Measurements from ENCODE around the gene ZNF594. TPM values are rescaled to one million over a fixed set of nuclear protein-coding genes. Genes with fewer than 3 reads are reported as not detected.
A peak's percentile ranks its signal among the peaks of the same experiment; 100 is the strongest.

ZNF594 gene
- total and polyA plus RNA-seq, 10 of the 15 experiments (the other 5 are each of a cell fraction or from before 2014, with no cell fraction given) = 0.98 to 14.3 (median 11.1) TPM

DNA sequence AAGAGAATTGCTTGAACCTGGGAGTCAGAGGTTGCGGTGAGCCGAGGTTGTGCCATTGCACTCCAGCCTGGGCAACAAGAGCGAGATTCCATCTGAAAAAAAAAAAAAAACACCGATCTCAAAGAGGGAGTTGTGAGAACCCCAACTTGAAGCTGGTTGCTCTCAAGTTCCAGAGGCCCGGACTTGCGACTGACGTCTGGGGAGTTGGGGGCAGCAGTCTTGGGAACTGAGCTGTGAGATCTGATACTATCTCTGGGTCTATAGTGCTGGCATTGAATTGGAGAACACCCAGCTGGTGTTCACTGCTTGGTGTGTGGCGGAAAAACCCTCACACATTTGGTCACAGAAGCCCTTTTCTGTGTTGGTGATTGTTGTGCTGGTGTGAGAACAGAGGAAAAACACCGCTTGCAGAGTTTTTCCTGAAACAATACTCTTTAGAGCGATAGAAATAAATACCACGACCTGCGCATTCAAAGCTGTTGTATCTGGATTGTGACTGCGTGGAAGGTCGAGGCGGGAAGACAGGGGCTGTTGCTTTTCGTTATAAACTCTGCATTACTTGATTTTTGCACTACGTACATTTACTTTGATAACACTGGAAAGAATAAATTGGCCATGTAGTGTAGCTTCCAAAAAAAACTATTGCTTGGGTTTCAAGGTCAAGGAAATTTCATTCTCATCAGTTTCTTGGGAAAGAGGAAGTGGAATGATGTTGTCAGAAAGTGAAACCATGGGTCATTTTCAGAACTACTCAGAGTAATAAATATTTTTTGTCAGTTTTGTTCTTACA is 34.2 kb upstream of the ZNF594 start (continued):
- TF ChIP-seq, protein P1, sequence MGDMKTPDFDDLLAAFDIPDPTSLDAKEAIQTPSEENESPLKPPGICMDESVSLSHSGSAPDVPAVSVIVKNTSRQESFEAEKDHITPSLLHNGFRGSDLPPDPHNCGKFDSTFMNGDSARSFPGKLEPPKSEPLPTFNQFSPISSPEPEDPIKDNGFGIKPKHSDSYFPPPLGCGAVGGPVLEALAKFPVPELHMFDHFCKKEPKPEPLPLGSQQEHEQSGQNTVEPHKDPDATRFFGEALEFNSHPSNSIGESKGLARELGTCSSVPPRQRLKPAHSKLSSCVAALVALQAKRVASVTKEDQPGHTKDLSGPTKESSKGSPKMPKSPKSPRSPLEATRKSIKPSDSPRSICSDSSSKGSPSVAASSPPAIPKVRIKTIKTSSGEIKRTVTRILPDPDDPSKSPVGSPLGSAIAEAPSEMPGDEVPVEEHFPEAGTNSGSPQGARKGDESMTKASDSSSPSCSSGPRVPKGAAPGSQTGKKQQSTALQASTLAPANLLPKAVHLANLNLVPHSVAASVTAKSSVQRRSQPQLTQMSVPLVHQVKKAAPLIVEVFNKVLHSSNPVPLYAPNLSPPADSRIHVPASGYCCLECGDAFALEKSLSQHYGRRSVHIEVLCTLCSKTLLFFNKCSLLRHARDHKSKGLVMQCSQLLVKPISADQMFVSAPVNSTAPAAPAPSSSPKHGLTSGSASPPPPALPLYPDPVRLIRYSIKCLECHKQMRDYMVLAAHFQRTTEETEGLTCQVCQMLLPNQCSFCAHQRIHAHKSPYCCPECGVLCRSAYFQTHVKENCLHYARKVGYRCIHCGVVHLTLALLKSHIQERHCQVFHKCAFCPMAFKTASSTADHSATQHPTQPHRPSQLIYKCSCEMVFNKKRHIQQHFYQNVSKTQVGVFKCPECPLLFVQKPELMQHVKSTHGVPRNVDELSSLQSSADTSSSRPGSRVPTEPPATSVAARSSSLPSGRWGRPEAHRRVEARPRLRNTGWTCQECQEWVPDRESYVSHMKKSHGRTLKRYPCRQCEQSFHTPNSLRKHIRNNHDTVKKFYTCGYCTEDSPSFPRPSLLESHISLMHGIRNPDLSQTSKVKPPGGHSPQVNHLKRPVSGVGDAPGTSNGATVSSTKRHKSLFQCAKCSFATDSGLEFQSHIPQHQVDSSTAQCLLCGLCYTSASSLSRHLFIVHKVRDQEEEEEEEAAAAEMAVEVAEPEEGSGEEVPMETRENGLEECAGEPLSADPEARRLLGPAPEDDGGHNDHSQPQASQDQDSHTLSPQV (IDR thresholded peaks at IDR 0.05) = peak; percentile 67; the same call in 1 of the 2 replicates
- TF ChIP-seq ETV6 (conservative IDR thresholded peaks at IDR 0.05 in 1 of 2, IDR thresholded peaks at IDR 0.05 in 1 of 2; ENCODE audit: borderline replicate concordance in 1 of 2, low read depth in 1 of 2) = peak in 1 of 2 experiments; percentile 67; a peak in 1 of 4 replicates
- TF ChIP-seq, protein P2, sequence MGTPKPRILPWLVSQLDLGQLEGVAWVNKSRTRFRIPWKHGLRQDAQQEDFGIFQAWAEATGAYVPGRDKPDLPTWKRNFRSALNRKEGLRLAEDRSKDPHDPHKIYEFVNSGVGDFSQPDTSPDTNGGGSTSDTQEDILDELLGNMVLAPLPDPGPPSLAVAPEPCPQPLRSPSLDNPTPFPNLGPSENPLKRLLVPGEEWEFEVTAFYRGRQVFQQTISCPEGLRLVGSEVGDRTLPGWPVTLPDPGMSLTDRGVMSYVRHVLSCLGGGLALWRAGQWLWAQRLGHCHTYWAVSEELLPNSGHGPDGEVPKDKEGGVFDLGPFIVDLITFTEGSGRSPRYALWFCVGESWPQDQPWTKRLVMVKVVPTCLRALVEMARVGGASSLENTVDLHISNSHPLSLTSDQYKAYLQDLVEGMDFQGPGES (IDR thresholded peaks at IDR 0.05) = no peak
- TF ChIP-seq BCL11A (IDR thresholded peaks at IDR 0.05; ENCODE audit: low read depth, low read length) = peak; percentile 85
- TF ChIP-seq, protein P3, sequence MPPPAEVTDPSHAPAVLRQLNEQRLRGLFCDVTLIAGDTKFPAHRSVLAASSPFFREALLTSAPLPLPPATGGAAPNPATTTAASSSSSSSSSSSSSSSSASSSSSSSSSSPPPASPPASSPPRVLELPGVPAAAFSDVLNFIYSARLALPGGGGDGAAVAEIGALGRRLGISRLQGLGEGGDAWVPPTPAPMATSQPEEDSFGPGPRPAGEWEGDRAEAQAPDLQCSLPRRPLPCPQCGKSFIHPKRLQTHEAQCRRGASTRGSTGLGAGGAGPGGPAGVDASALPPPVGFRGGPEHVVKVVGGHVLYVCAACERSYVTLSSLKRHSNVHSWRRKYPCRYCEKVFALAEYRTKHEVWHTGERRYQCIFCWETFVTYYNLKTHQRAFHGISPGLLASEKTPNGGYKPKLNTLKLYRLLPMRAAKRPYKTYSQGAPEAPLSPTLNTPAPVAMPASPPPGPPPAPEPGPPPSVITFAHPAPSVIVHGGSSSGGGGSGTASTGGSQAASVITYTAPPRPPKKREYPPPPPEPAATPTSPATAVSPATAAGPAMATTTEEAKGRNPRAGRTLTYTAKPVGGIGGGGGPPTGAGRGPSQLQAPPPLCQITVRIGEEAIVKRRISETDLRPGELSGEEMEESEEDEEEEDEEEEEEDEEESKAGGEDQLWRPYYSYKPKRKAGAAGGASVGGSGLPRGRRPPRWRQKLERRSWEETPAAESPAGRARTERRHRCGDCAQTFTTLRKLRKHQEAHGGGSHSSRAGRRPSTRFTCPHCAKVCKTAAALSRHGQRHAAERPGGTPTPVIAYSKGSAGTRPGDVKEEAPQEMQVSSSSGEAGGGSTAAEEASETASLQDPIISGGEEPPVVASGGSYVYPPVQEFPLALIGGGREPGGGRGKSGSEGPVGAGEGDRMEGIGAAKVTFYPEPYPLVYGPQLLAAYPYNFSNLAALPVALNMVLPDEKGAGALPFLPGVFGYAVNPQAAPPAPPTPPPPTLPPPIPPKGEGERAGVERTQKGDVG (CRISPR knock-in tag; IDR thresholded peaks at IDR 0.05) = no peak
- TF ChIP-seq SMAD1 (IDR thresholded peaks at IDR 0.05; ENCODE audit: low read depth, partially characterized antibody) = peak; percentile 88
- no peak for TF ChIP-seq KDM1A (IDR thresholded peaks at IDR 0.05; ENCODE audit: borderline replicate concordance)
- no peak; the same call in none of the 2 replicates for TF ChIP-seq NR2F1 (conservative IDR thresholded peaks at IDR 0.05)
- TF ChIP-seq NR2C1 (IDR thresholded peaks at IDR 0.05) = no peak
- no peak for TF ChIP-seq CEBPB (IDR thresholded peaks at IDR 0.05; ENCODE audit: borderline replicate concordance in 1 of 2, low read depth in 2 of 2, low read length in 2 of 2)
- TF ChIP-seq SPI1 (IDR thresholded peaks at IDR 0.05; ENCODE audit: borderline replicate concordance, insufficient read depth, low read depth, low read length) = peak; percentile 99
- TF ChIP-seq WRNIP1 (IDR thresholded peaks at IDR 0.05; ENCODE audit: borderline replicate concordance, low read depth, low read length) = no peak
- no peak for TF ChIP-seq NR2C2 (IDR thresholded peaks at IDR 0.05; ENCODE audit: borderline replicate concordance, control insufficient read depth, insufficient read length, low read depth)
- no peak for TF ChIP-seq NFYB (IDR thresholded peaks at IDR 0.05; ENCODE audit: insufficient read depth, low read depth, low read length)
- TF ChIP-seq EZH2 (IDR thresholded peaks at IDR 0.05; ENCODE audit: borderline replicate concordance, control insufficient read depth, low read depth, low read length) = no peak
- no peak for TF ChIP-seq KAT2A (conservative IDR thresholded peaks at IDR 0.05; ENCODE audit: control insufficient read depth, low read depth, low read length)
- TF ChIP-seq SRF (IDR thresholded peaks at IDR 0.05; ENCODE audit: low read depth in 2 of 2, low read length in 2 of 2) = no peak
- no peak for TF ChIP-seq SP1 (IDR thresholded peaks at IDR 0.05; ENCODE audit: low read depth, low read length)
- TF ChIP-seq ASH2L (IDR thresholded peaks at IDR 0.05; ENCODE audit: borderline replicate concordance, low read depth) = no peak

Measured in GM12878 (cell line).